B cell (primary cell): Measurements from ENCODE around the gene INTS7. TPM values are rescaled to one million over a fixed set of nuclear protein-coding genes. Genes with fewer than 3 reads are reported as not detected.

Experiments
- ATAC-seq: fragments of 200-7000 bp; cut with Tn5 transposase; one replicate; pipeline ENCODE4 v1.10.0; 2021; ENCODE audit warnings: low read depth, mild to moderate bottlenecking, moderate number of reproducible peaks, moderate library complexity
- CTCF ChIA-PET: fragments of 350-600 bp; sonication (Branson Sonifier 250); formaldehyde crosslinking; loops from one replicate; lab custom pipeline; 2021; ENCODE audit warnings: antibody characterized with exemption, inconsistent platforms; lab: Charles Lee
- POLR2A ChIA-PET: fragments of 350-600 bp; sonication (Branson Sonifier 250); formaldehyde crosslinking; loops from one replicate; lab custom pipeline; 2021; ENCODE audit warnings: antibody characterized with exemption; lab: Charles Lee
- DNase-seq: peaks from one replicate; pipeline ENCODE4 v3.0.0; 2013
- H2AFZ ChIP-seq: 2 replicates; pipeline ENCODE4 v1.6.1; 2012; ENCODE audit warnings: mild to moderate bottlenecking, low read depth, low read length; ENCODE audit not compliant: insufficient read depth, poor library complexity, severe bottlenecking
- H3K27ac ChIP-seq, 2 donors: 1 replicate in 1 of 2; 2 replicates in 1 of 2; pipeline ENCODE4 v1.5.1; 2012 to 2013; ENCODE audit warnings: low read length in 2 of 2, mild to moderate bottlenecking in 2 of 2, moderate library complexity in 1 of 2
- H3K27me3 ChIP-seq, 4 experiments: fragments of 200-600 bp in 1 of 4; sonication (generic) in 1 of 4; replicated peaks in 1 of 4; 1 replicate in 2 of 4; 2 replicates in 2 of 4; pipeline versions ENCODE4 v1.6.1 to v1.7.0; 2013 to 2016; ENCODE audit warnings: low read length in 3 of 4, mild to moderate bottlenecking in 2 of 4, mixed read lengths in 1 of 4, moderate library complexity in 1 of 4; ENCODE audit not compliant: insufficient read depth in 4 of 4, control insufficient read depth in 3 of 4; ENCODE audit errors: control extremely low read depth in 1 of 4
- H3K36me3 ChIP-seq, 2 experiments: replicated peaks in 1 of 2; 1 replicate in 1 of 2; 2 replicates in 1 of 2; pipeline versions ENCODE4 v1.6.1 to v1.7.1; 2013; ENCODE audit warnings: low read length in 1 of 2; ENCODE audit not compliant: insufficient read depth in 2 of 2, control insufficient read depth in 1 of 2; ENCODE audit errors: control extremely low read depth in 1 of 2, extremely low read depth in 1 of 2
- H3K4me1 ChIP-seq, 2 donors: fragments of 200-600 bp in 1 of 2; sonication (generic) in 1 of 2; 1 replicate in 1 of 2; 2 replicates in 1 of 2; pipeline versions ENCODE4 v1.5.1 to v1.6.1; 2013 to 2017; ENCODE audit warnings: low read length in 2 of 2; ENCODE audit not compliant: control insufficient read depth in 2 of 2, insufficient read depth in 2 of 2
- H3K4me2 ChIP-seq: replicated peaks from 2 replicates; pipeline ENCODE3; 2012; ENCODE audit warnings: mild to moderate bottlenecking, low read depth, low read length; ENCODE audit not compliant: poor library complexity, severe bottlenecking
- H3K4me3 ChIP-seq, 5 experiments: fragments of 200-600 bp in 1 of 5; sonication (generic) in 1 of 5; 1 replicate in 3 of 5; 2 replicates in 2 of 5; pipeline versions ENCODE4 v1.5.1 to v1.7.0; 2011 to 2016; ENCODE audit warnings: low read length in 4 of 5, mild to moderate bottlenecking in 4 of 5, low read depth in 2 of 5, control low read depth in 1 of 5, moderate library complexity in 1 of 5; ENCODE audit not compliant: insufficient read depth in 1 of 5; ENCODE audit errors: control extremely low read depth in 1 of 5, extremely low read depth in 1 of 5
- H3K79me2 ChIP-seq: fragments of 200-600 bp; sonication (generic); one replicate; pipeline ENCODE4 v1.6.0; 2016; ENCODE audit warnings: low read length; ENCODE audit not compliant: control insufficient read depth, insufficient read depth
- H3K9ac ChIP-seq: fragments of 200-600 bp; sonication (generic); 2 replicates; pipeline ENCODE4 v1.6.1; 2017; ENCODE audit warnings: mild to moderate bottlenecking, low read length, moderate library complexity
- H3K9me3 ChIP-seq, 3 donors: one replicate each; pipeline versions ENCODE4 v1.6.1 to v1.7.1; 2013; ENCODE audit warnings: low read length in 2 of 3; ENCODE audit not compliant: control insufficient read depth in 2 of 3, insufficient read depth in 1 of 3; ENCODE audit errors: control extremely low read depth in 1 of 3
- H4K20me1 ChIP-seq: 2 replicates; pipeline ENCODE4 v1.6.0; 2012; ENCODE audit warnings: mild to moderate bottlenecking, low read length; ENCODE audit not compliant: insufficient read depth, control insufficient read depth, poor library complexity, severe bottlenecking
- H3K27ac Mint-ChIP-seq: one replicate; pipeline ENCODE4 v1.8.0; 2021; ENCODE audit warnings: mixed read lengths
- H3K27me3 Mint-ChIP-seq: one replicate; pipeline ENCODE4 v1.8.0; 2021; ENCODE audit warnings: mixed read lengths
- H3K4me1 Mint-ChIP-seq: one replicate; pipeline ENCODE4 v1.8.0; 2021; ENCODE audit warnings: mixed read lengths
- H3K4me3 Mint-ChIP-seq: one replicate; pipeline ENCODE4 v1.8.0; 2021; ENCODE audit warnings: mixed read lengths
- H3K9me3 Mint-ChIP-seq: one replicate; pipeline ENCODE4 v1.8.0; 2022; ENCODE audit warnings: mixed read lengths; ENCODE audit not compliant: insufficient read depth
- EZH2 ChIP-seq: IDR thresholded peaks from 2 replicates; pipeline ENCODE4 v1.6.1; 2012; ENCODE audit warnings: borderline replicate concordance, low read depth, mild to moderate bottlenecking, moderate library complexity, low read length; ENCODE audit not compliant: insufficient read depth, poor library complexity, severe bottlenecking
- WGBS: methylation state at CpG from one replicate; pipeline ENCODE4 v1.1.5; 2013; ENCODE audit warnings: missing lambda C conversion rate; ENCODE audit not compliant: insufficient coverage; 5-methylcytosine and 5-hydroxymethylcytosine counted together
- intact Hi-C: fragments of 100-400 bp; cut with micrococcal nuclease; formaldehyde crosslinking; loops from one replicate; pipeline ENCODE4 v1.10.0; 2022
- polyA plus RNA-seq: library from polyadenylated mRNA; depleted of rRNA; stranded (reverse); fragments of >200 nt; gene quantifications from 2 replicates; pipeline ENCODE4 v1.2.3, GENCODE V29; 2012
- total RNA-seq, 2 donors: library from RNA; stranded (reverse); fragments of 120-200 nt in 1 of 2; gene quantifications; 1 replicate in 1 of 2; 2 replicates in 1 of 2; pipeline versions ENCODE4 v1.2.3 to v1.2.4, GENCODE V29; 2013 to 2022
- TF ChIP-seq, protein P1 (sequence below): fragments of 200-600 bp; IDR thresholded peaks from one replicate; pipeline ENCODE4 v1.8.0; 2022; ENCODE audit warnings: antibody characterized with exemption, mild to moderate bottlenecking

The INTS7 gene
- total and polyA plus RNA-seq, 2 donors (not counting 1 experiment from before 2014, with no cell fraction given), result 8.3 to 19.2 TPM

DNA sequence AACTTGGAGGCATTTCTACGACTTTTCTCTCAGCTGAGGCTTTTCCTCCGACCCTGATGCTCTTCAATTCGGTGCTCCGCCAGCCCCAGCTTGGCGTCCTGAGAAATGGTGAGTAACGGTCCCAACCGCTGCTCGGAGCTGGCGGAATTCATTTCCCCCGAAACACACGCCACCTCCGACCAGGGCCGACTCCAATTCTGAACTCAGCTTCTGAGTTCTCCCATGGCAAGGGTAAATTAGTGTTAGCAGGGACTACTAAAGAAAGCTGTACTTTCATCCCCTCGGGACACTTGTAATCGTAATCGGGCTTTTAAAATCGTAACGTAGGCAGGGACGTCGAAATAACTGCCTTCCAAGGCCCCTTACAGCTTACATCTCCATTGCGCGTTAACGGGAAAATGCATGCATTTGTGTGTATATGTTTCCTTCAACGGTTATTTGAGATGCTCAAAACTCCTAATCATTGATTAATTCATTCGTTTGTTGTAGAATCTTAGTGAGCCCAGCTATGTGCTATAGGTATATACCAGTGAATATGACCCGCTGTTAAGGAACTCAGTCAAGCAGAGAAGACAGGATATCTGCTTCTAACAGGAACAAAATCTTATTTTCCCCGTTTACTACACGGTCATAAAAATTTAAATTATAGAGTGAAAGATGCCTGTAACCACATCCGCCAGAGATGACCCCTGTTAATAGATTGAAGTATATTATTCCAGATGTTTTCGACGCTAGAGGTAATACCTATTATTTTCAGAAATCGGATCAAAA lies 663 bp upstream of the INTS7 start:
- Histone ChIP-seq H3K27ac (peak overlapping the region; percentile 71 to 75), H3K9me3 (no peaks in the 10 kb centered on the region), H3K4me2 (peak overlapping the region; percentile 88), H3K79me2 (peaks cover 43% of the 10 kb centered on the region), H3K9ac (peak overlapping the region; percentile 76), H3K27me3 (no peaks in the 10 kb centered on the region), H3K36me3 (no peaks in the 10 kb centered on the region), H3K4me1 (peaks cover 17 to 18% of the 10 kb centered on the region in 2 donors), H4K20me1 (peaks cover 7% of the 10 kb centered on the region), H2AFZ (peak overlapping the region; percentile 93), H3K4me3 (peak overlapping the region; percentile 58 to 95 (median 84))
- intact Hi-C loops, result loop anchor here (1.0 to 10.0 kb wide), 13 partner anchors 24 to 979 kb away; partner anchors contain the start of genes ANGEL2, ATF3, FLVCR1 and LPGAT1
- ChIA-PET POLR2A (interaction anchor here (0.5 to 1.7 kb wide), 9 partner anchors 104 to 756 kb away, joined by 3 to 9 read pairs (median 4); no protein-coding TSS in a partner anchor), CTCF (interaction anchor here (0.7 to 4.3 kb wide), 35 partner anchors 10 to 745 kb away, joined by 3 to 41 read pairs (median 5); partner anchors contain the start of genes PACC1, PPP2R5A and SLC30A1)
- Mint-ChIP-seq H3K27me3 (no peaks in the 10 kb centered on the region), H3K9me3 (no peaks in the 10 kb centered on the region), H3K27ac (peak overlapping the region; percentile 95), H3K4me1 (peaks cover 48% of the 10 kb centered on the region), H3K4me3 (peak overlapping the region; percentile 99)
- ATAC-seq (no peak), DNase-seq (no peak)
- TF ChIP-seq EZH2, result no peak
- TF ChIP-seq, protein P1, sequence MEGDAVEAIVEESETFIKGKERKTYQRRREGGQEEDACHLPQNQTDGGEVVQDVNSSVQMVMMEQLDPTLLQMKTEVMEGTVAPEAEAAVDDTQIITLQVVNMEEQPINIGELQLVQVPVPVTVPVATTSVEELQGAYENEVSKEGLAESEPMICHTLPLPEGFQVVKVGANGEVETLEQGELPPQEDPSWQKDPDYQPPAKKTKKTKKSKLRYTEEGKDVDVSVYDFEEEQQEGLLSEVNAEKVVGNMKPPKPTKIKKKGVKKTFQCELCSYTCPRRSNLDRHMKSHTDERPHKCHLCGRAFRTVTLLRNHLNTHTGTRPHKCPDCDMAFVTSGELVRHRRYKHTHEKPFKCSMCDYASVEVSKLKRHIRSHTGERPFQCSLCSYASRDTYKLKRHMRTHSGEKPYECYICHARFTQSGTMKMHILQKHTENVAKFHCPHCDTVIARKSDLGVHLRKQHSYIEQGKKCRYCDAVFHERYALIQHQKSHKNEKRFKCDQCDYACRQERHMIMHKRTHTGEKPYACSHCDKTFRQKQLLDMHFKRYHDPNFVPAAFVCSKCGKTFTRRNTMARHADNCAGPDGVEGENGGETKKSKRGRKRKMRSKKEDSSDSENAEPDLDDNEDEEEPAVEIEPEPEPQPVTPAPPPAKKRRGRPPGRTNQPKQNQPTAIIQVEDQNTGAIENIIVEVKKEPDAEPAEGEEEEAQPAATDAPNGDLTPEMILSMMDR, result no peak
- WGBS, result 0% methylated on average over 14 of the region's 32 CpGs
